ENCODE data around the gene PRPF40A.

Gene PRPF40A

GRCh38 chr2:152718076-152718908 lies 1.0 kb upstream of the PRPF40A start, which contains the start of gene ARL6IP6:
Gene ARL6IP6, plus strand, starts transcription at chr2:152718620. Its CDS starts 5 bp downstream, at chr2:152718625.
- DNase-seq (ENCODE audit: low spot score), result peak; percentile 91

- no peak for DNase-seq (ENCODE audit: low spot score)
These were observed 445 bp downstream of the PRPF40A start for GRCh38 chr2:152716805-152717227.

- DNase-seq (ENCODE audit: low spot score), result peak; percentile 66
These were observed 1.3 kb downstream of the PRPF40A start for GRCh38 chr2:152715854-152716428.

- DNase-seq (ENCODE audit: low spot score), result no peak
These were observed 2.1 kb downstream of the PRPF40A start for GRCh38 chr2:152715112-152715511.

GRCh38 chr2:152710713-152711112 lies 6.5 kb downstream of the PRPF40A start:
- DNase-seq (ENCODE audit: low spot score), result no peak

- DNase-seq (ENCODE audit: low spot score), result no peak
These were observed 8.5 kb downstream of the PRPF40A start for GRCh38 chr2:152708742-152709141.

GRCh38 chr2:152706477-152707021 lies 10.7 kb downstream of the PRPF40A start:
- DNase-seq (ENCODE audit: low spot score), result no peak

- DNase-seq (ENCODE audit: low spot score), result no peak
These were observed 16.1 kb downstream of the PRPF40A start for GRCh38 chr2:152701198-152701597.

GRCh38 chr2:152696476-152696875 lies 20.8 kb downstream of the PRPF40A start:
- no peak for DNase-seq (ENCODE audit: low spot score)

GRCh38 chr2:152695763-152696162 lies 21.5 kb downstream of the PRPF40A start:
- DNase-seq (ENCODE audit: low spot score), result no peak

- DNase-seq (ENCODE audit: low spot score), result peak; percentile 76
These were observed 23.1 kb downstream of the PRPF40A start for GRCh38 chr2:152694161-152694661.

- no peak for DNase-seq (ENCODE audit: low spot score)
These were observed 24.2 kb downstream of the PRPF40A start for GRCh38 chr2:152693033-152693432.

GRCh38 chr2:152686321-152686720 lies 30.9 kb downstream of the PRPF40A start:
- DNase-seq (ENCODE audit: low spot score), result no peak

- DNase-seq (ENCODE audit: low spot score), result no peak
These were observed 33.9 kb downstream of the PRPF40A start for GRCh38 chr2:152683400-152683799.

- DNase-seq (ENCODE audit: low spot score), result no peak
These were observed 34.6 kb downstream of the PRPF40A start for GRCh38 chr2:152682663-152683062.

- DNase-seq (ENCODE audit: low spot score), result no peak
These were observed 38.5 kb downstream of the PRPF40A start for GRCh38 chr2:152678808-152679207.

- DNase-seq (ENCODE audit: low spot score), result no peak
These were observed 40.8 kb downstream of the PRPF40A start for GRCh38 chr2:152676461-152676860.

- DNase-seq (ENCODE audit: low spot score), result no peak
These were observed 42.9 kb downstream of the PRPF40A start for GRCh38 chr2:152674334-152674733.

- DNase-seq (ENCODE audit: low spot score), result no peak
These were observed 52.5 kb downstream of the PRPF40A start for GRCh38 chr2:152664725-152665124.

GRCh38 chr2:152661076-152661475 lies 56.2 kb downstream of the PRPF40A start:
- no peak for DNase-seq (ENCODE audit: low spot score)

- no peak for DNase-seq (ENCODE audit: low spot score)
These were observed 59.0 kb downstream of the PRPF40A start for GRCh38 chr2:152658221-152658620.

- DNase-seq (ENCODE audit: low spot score), result peak; percentile 38
These were observed 60.2 kb downstream of the PRPF40A start for GRCh38 chr2:152657043-152657442.

GRCh38 chr2:152655880-152656279 lies 61.4 kb downstream of the PRPF40A start:
- no peak for DNase-seq (ENCODE audit: low spot score)
